ENCODE data around the gene OR11A1. TPM values are rescaled to one million over a fixed set of nuclear protein-coding genes. Genes with fewer than 3 reads are reported as not detected.

Gene OR11A1
- total RNA-seq (not detected in 2 replicates), polyA plus RNA-seq (not detected in 2 replicates), polyA minus RNA-seq (not detected in 2 replicates), Bru-seq, nascent RNA (not detected), BruChase-seq, experiment 1, labeled RNA remaining after a 6-hour chase (not detected), BruChase-seq, experiment 2, labeled RNA remaining after a 2-hour chase (not detected)
- not detected in 2 replicates for polyA plus RNA-seq (2011; cell fraction: cytosol; rRNA removed)
- not detected in 2 replicates for polyA plus RNA-seq (2011; cell fraction: nucleus; rRNA removed)
- not detected in 2 replicates for polyA plus RNA-seq (2012)
- polyA minus RNA-seq (2011; cell fraction: cytosol; rRNA and poly(A)+ RNA removed): not detected
- polyA minus RNA-seq (2011; cell fraction: nucleus; rRNA and poly(A)+ RNA removed): not detected in 2 replicates
- long read RNA-seq: 0 reads

GRCh38 chr6:29456971-29457370 lies at the start of gene OR11A1, which contains the start of gene OR2H1:
OR11A1 (minus strand) TSS chr6:29457071; CDS start chr6:29427641, 29,430 bp downstream.
OR2H1 (plus strand) TSS chr6:29457155; CDS start chr6:29461770, 4,615 bp downstream.
- no peak within 1 kb of the TSS for H3K9ac ChIP-seq (replicated peaks; ENCODE audit: extremely low read depth, insufficient read depth, low read length)
- intact Hi-C loops (cut with micrococcal nuclease): no loop called here
- CTCF ChIA-PET: no interaction called here
- H3K4me3 ChIP-seq (replicated peaks in 1 of 3; ENCODE audit: insufficient read depth in 1 of 3, low read depth in 1 of 3, low read length in 3 of 3): no peak within 1 kb of the TSS
- H3K4me1 ChIP-seq (ENCODE audit: control insufficient read depth, extremely low read depth, insufficient read depth, low read length): no peaks in the 10 kb centered on the region
- H3K27ac ChIP-seq (ENCODE audit: insufficient read depth, low read depth, low read length): no peak within 1 kb of the TSS
- H3K79me2 ChIP-seq (ENCODE audit: control insufficient read depth, insufficient read depth, low read length): no peaks in the 10 kb centered on the region
- H3K9me3 ChIP-seq (replicated peaks; ENCODE audit: control insufficient read depth, insufficient read depth, low read length): no peaks in the 10 kb centered on the region
- TF ChIP-seq FOS (IDR thresholded peaks at IDR 0.05; ENCODE audit: borderline replicate concordance, insufficient read depth, low read length) (no peak), POLR2A (IDR thresholded peaks at IDR 0.05; ENCODE audit: low read depth, low read length) (no peak)
- H3K9me1 ChIP-seq (replicated peaks; ENCODE audit: control insufficient read depth, extremely low read depth, insufficient read depth, low read length): no peaks in the 10 kb centered on the region
- FAIRE-seq (no peak), DNase-seq (ENCODE audit: low read depth, low spot score) (no peak)
- no TSS peak for BruUV-seq (replicated peaks)
- no peaks in the 10 kb centered on the region for H3K36me3 ChIP-seq (ENCODE audit: control insufficient read depth in 2 of 2, extremely low read depth in 1 of 2, insufficient read depth in 2 of 2, low read length in 2 of 2)
- H4K20me1 ChIP-seq (replicated peaks; ENCODE audit: control insufficient read depth, extremely low read depth, insufficient read depth, low read length): no peaks in the 10 kb centered on the region
- no peak within 1 kb of the TSS for H3K4me2 ChIP-seq (ENCODE audit: insufficient read depth, low read length)
- POLR2A ChIA-PET: no interaction called here
- H2AFZ ChIP-seq (ENCODE audit: low read depth, low read length): no peak within 1 kb of the TSS
- H3K27me3 ChIP-seq (ENCODE audit: control insufficient read depth in 2 of 2, insufficient read depth in 2 of 2, low read length in 2 of 2): no peaks in the 10 kb centered on the region
- dilution Hi-C loops (cut with MboI; ENCODE audit: extremely low pct_ligation_motif_present, low sequenced_read_pairs): no loop called here

- H2AFZ ChIP-seq (ENCODE audit: low read depth, low read length): no peak overlapping the region
- no peaks in the 10 kb centered on the region for H3K9me3 ChIP-seq (replicated peaks; ENCODE audit: control insufficient read depth, insufficient read depth, low read length)
- H3K4me3 ChIP-seq (replicated peaks in 1 of 3; ENCODE audit: insufficient read depth in 1 of 3, low read depth in 1 of 3, low read length in 3 of 3): no peak overlapping the region
- FAIRE-seq: no peak
- DNase-seq (ENCODE audit: low read depth, low spot score): no peak
- ChIA-PET CTCF (no interaction called here), POLR2A (no interaction called here)
- H3K27me3 ChIP-seq (ENCODE audit: control insufficient read depth in 2 of 2, insufficient read depth in 2 of 2, low read length in 2 of 2): no peaks in the 10 kb centered on the region
- no peaks in the 10 kb centered on the region for H4K20me1 ChIP-seq (replicated peaks; ENCODE audit: control insufficient read depth, extremely low read depth, insufficient read depth, low read length)
- dilution Hi-C loops (cut with MboI; ENCODE audit: extremely low pct_ligation_motif_present, low sequenced_read_pairs) (no loop called here), intact Hi-C loops (cut with micrococcal nuclease) (no loop called here)
- H3K9me1 ChIP-seq (replicated peaks; ENCODE audit: control insufficient read depth, extremely low read depth, insufficient read depth, low read length): no peaks in the 10 kb centered on the region
- H3K79me2 ChIP-seq (ENCODE audit: control insufficient read depth, insufficient read depth, low read length): no peaks in the 10 kb centered on the region
- H3K27ac ChIP-seq (ENCODE audit: insufficient read depth, low read depth, low read length): no peak overlapping the region
- no peaks in the 10 kb centered on the region for H3K36me3 ChIP-seq (ENCODE audit: control insufficient read depth in 2 of 2, extremely low read depth in 1 of 2, insufficient read depth in 2 of 2, low read length in 2 of 2)
- BruUV-seq (replicated peaks): no TSS peak
- H3K4me2 ChIP-seq (ENCODE audit: insufficient read depth, low read length): no peak overlapping the region
- H3K9ac ChIP-seq (replicated peaks; ENCODE audit: extremely low read depth, insufficient read depth, low read length): no peak overlapping the region
- TF ChIP-seq GATA2 (IDR thresholded peaks at IDR 0.05; ENCODE audit: insufficient read depth, insufficient read length, low read depth, low read length): no peak
- no peak for TF ChIP-seq MAX (IDR thresholded peaks at IDR 0.05; ENCODE audit: insufficient read depth, insufficient read length)
- no peak for TF ChIP-seq JUN (IDR thresholded peaks at IDR 0.05; ENCODE audit: borderline replicate concordance, insufficient read depth, insufficient read length, low read depth)
- no peak for TF ChIP-seq POLR2A (IDR thresholded peaks at IDR 0.05; ENCODE audit: low read depth, low read length)
- TF ChIP-seq MYC (IDR thresholded peaks at IDR 0.05; ENCODE audit: low read depth, low read length): no peak
- no peak for TF ChIP-seq POLR2AphosphoS5 (IDR thresholded peaks at IDR 0.05; ENCODE audit: insufficient read depth, low read depth, low read length)
- TF ChIP-seq EZH2 (IDR thresholded peaks at IDR 0.05; ENCODE audit: borderline replicate concordance, low read depth, low read length, severe bottlenecking): no peak
- no peak for TF ChIP-seq FOS (IDR thresholded peaks at IDR 0.05; ENCODE audit: borderline replicate concordance, insufficient read depth, low read length)
- TF ChIP-seq CTCF (IDR thresholded peaks at IDR 0.05; ENCODE audit: extremely low read depth in 1 of 2, insufficient read depth in 1 of 2, low read depth in 1 of 2, low read length in 2 of 2): no peak
- no peaks in the 10 kb centered on the region for H3K4me1 ChIP-seq (ENCODE audit: control insufficient read depth, extremely low read depth, insufficient read depth, low read length)
Measured at GRCh38 chr6:29506446-29507067, 49.7 kb upstream of the OR11A1 start.

All from endothelial cell of umbilical vein (primary cell).